ENCODE measurements around the gene GGTA1. TPM values are rescaled to one million over a fixed set of nuclear protein-coding genes. Genes with fewer than 3 reads are reported as not detected.

GGTA1 gene
- total RNA-seq, 1 donor from 2014 or later = 2.6 TPM

DNA sequence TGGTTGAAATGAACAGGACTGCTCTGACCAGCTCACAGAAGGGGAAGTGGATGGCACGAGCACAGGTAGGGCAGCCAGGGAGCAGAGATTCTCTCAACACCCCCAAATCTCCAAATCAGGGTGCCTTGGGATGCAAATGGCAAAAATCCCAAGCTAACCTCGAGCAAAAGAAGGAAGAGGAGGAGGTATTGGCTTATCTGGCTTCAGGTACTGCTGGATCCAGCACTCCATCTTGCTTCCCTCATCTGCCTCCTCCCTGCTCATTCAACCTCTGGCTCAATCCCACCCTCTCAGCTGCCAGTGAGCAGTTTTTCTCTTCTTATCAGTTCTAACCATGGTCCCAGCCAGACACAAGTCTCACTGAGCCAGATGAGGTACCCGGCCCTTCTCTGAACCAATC, 41.6 kb upstream of the GGTA1 start:
- H3K9me3 ChIP-seq = no peaks in the 10 kb centered on the region
- intact Hi-C loops (cut with DNase I) = no loop called here
- DNase-seq (ENCODE audit: low spot score in 2 of 2) = no peak
- H3K27ac ChIP-seq = no peak overlapping the region
- H3K4me1 ChIP-seq = peaks cover 2 to 9% of the 10 kb centered on the region in 2 donors
- TF ChIP-seq, protein P1, sequence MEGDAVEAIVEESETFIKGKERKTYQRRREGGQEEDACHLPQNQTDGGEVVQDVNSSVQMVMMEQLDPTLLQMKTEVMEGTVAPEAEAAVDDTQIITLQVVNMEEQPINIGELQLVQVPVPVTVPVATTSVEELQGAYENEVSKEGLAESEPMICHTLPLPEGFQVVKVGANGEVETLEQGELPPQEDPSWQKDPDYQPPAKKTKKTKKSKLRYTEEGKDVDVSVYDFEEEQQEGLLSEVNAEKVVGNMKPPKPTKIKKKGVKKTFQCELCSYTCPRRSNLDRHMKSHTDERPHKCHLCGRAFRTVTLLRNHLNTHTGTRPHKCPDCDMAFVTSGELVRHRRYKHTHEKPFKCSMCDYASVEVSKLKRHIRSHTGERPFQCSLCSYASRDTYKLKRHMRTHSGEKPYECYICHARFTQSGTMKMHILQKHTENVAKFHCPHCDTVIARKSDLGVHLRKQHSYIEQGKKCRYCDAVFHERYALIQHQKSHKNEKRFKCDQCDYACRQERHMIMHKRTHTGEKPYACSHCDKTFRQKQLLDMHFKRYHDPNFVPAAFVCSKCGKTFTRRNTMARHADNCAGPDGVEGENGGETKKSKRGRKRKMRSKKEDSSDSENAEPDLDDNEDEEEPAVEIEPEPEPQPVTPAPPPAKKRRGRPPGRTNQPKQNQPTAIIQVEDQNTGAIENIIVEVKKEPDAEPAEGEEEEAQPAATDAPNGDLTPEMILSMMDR (IDR thresholded peaks at IDR 0.05) = no peak
- H3K27me3 ChIP-seq = no peaks in the 10 kb centered on the region
- H3K36me3 ChIP-seq = no peaks in the 10 kb centered on the region
- H3K4me3 ChIP-seq = no peak overlapping the region

DNA sequence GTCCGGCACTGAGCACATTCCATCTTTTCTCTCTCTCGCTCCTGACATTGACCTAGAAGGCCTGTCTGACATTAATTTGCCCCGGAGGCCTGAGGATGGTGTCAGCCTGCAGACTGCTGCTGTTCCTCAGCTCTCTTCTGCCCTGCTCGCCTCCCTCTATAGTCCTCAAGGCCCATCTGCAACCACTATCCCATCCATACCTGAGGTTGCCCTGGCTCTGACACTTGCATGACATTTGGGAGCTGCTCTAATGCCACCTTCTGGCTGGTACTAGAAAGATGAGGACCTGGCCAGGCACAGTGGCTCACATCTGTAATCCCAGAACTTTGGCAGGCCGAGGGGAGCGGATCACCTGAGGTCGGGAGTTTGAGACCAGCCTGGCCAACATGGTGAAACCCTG, 38.6 kb upstream of the GGTA1 start:
- Histone ChIP-seq H3K4me1 (peaks cover 0 to 7% of the 10 kb centered on the region in 2 donors), H3K9me3 (no peaks in the 10 kb centered on the region), H3K4me3 (no peak overlapping the region), H3K36me3 (no peaks in the 10 kb centered on the region), H3K27ac (no peak overlapping the region), H3K27me3 (no peaks in the 10 kb centered on the region)
- TF ChIP-seq, protein P1 (IDR thresholded peaks at IDR 0.05) = peak in 1 of 3 experiments; percentile 20
- no peak for DNase-seq (ENCODE audit: low spot score in 2 of 2)
- intact Hi-C loops (cut with DNase I) = loop anchor here (5.0 kb wide), 2 partner anchors 41 to 76 kb away; partner anchors contain the start of gene GGTA1

DNA sequence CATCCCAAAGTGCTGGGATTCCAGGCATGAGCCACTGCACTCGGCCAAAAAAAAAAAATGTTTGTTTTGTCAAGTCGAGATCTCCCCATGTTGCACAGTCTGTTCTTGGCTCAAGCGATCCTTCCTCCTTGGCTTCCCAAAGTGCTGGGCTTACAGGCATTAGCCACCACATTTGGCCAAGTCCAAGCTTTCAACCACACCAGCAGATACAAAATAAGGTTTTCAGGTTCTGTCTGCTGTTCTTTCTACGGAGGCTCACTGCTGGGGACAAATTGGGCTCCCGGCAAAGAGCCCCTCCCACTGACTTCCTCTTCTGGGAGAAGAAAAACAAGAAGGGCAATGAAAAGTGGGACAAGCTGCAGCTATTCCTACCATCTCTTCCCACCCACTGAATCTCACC, 37.6 kb upstream of the GGTA1 start:
- intact Hi-C loops (cut with DNase I) = loop anchor here (5.0 kb wide), 2 partner anchors 40 to 75 kb away; partner anchors contain the start of gene GGTA1
- Histone ChIP-seq H3K36me3 (no peaks in the 10 kb centered on the region), H3K27ac (peak overlapping the region in 1 of 2 donors; percentile 48), H3K27me3 (no peaks in the 10 kb centered on the region), H3K4me1 (peaks cover 0 to 7% of the 10 kb centered on the region in 2 donors), H3K9me3 (no peaks in the 10 kb centered on the region), H3K4me3 (no peak overlapping the region)
- TF ChIP-seq, protein P1 (IDR thresholded peaks at IDR 0.05) = no peak
- no peak for DNase-seq (ENCODE audit: low spot score in 2 of 2)

DNA sequence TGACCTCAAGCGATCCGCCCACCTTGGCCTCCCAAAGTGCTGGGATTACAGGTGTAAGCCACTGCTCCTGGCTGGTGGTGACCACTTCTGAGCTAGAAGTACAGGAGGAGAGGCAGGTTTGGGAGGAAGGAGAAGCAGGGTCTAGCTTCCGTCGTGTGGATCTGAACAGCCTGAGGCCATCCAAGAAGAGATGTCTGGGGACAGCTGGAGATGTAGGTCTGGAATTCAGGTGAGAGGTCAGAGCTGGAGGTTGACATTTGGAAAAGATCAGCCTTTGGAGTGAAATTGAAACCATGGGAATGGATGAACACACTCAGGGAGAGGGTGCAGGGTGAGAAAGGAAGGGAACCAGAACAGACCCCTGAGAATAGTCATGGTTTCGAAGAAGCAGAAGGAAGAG, 33.2 kb upstream of the GGTA1 start:
- Histone ChIP-seq H3K4me3 (no peak overlapping the region), H3K4me1 (peaks cover 0 to 14% of the 10 kb centered on the region in 2 donors), H3K27ac (no peak overlapping the region), H3K36me3 (no peaks in the 10 kb centered on the region), H3K27me3 (no peaks in the 10 kb centered on the region), H3K9me3 (no peaks in the 10 kb centered on the region)
- DNase-seq (ENCODE audit: low spot score in 2 of 2) = no peak
- intact Hi-C loops (cut with DNase I) = no loop called here
- TF ChIP-seq, protein P1 (IDR thresholded peaks at IDR 0.05) = no peak

GRCh38 chr9:121529237-121529987, 29.8 kb upstream of the GGTA1 start:
- intact Hi-C loops (cut with DNase I) = no loop called here
- H3K27ac ChIP-seq = peak overlapping the region; percentile 39 to 65
- H3K4me1 ChIP-seq = peaks cover 0 to 10% of the 10 kb centered on the region in 2 donors
- no peak overlapping the region for H3K4me3 ChIP-seq
- DNase-seq (ENCODE audit: low spot score in 2 of 2) = peak; percentile 82 to 97
- H3K36me3 ChIP-seq = no peaks in the 10 kb centered on the region
- no peaks in the 10 kb centered on the region for H3K27me3 ChIP-seq
- H3K9me3 ChIP-seq = no peaks in the 10 kb centered on the region
- TF ChIP-seq, protein P1 (IDR thresholded peaks at IDR 0.05) = no peak
